Activated T-helper 2 cell treated with anti-CD3 and anti-CD28 coated beads, Interferon-gamma antibody, Interleukin-2, Interleukin-4, amounts not matched to agents 10 μg/mL and 5 μg/mL and 100 μg/mL, durations not matched to agents 14 hours and 24 hours and 36 hours (primary cell): Measurements from ENCODE around the gene PIK3AP1. TPM values are rescaled to one million over a fixed set of nuclear protein-coding genes. Genes with fewer than 3 reads are reported as not detected.

Experiments used
- DNase-seq: peaks from one replicate; pipeline ENCODE4 v3.0.0; 2021; ENCODE audit warnings: low spot score
- H3K27ac Mint-ChIP-seq: one replicate; pipeline ENCODE4 v1.8.0; 2021; ENCODE audit warnings: mixed read lengths
- H3K27me3 Mint-ChIP-seq: one replicate; pipeline ENCODE4 v1.8.0; 2021; ENCODE audit warnings: low read depth, mixed read lengths
- H3K36me3 Mint-ChIP-seq: one replicate; pipeline ENCODE4 v1.8.0; 2021; ENCODE audit warnings: low read depth, mixed read lengths
- H3K4me1 Mint-ChIP-seq: one replicate; pipeline ENCODE4 v1.8.0; 2021; ENCODE audit warnings: low read depth, mixed read lengths
- H3K4me3 Mint-ChIP-seq: one replicate; pipeline ENCODE4 v1.8.0; 2021; ENCODE audit warnings: low read depth, mild to moderate bottlenecking, moderate library complexity, mixed read lengths
- H3K9me3 Mint-ChIP-seq: one replicate; pipeline ENCODE4 v1.8.0; 2021; ENCODE audit warnings: mixed read lengths
- intact Hi-C: fragments of 100-400 bp; cut with micrococcal nuclease; formaldehyde crosslinking; loops from one replicate; pipeline ENCODE4 v1.15.1; 2023
- total RNA-seq: library from RNA; stranded (reverse); gene quantifications from 2 replicates; pipeline ENCODE4 v1.2.3, GENCODE V29; 2022

The PIK3AP1 gene
- total RNA-seq, 1 donor from 2014 or later, result 14.0 TPM

GRCh38 chr10:96619796-96620773 is 100.2 kb downstream of the PIK3AP1 start:
- H3K36me3 Mint-ChIP-seq, result no peaks in the 10 kb centered on the region
- intact Hi-C loops, result no loop called here
- H3K4me3 Mint-ChIP-seq, result no peak overlapping the region
- no peaks in the 10 kb centered on the region for H3K9me3 Mint-ChIP-seq
- no peaks in the 10 kb centered on the region for H3K4me1 Mint-ChIP-seq
- H3K27ac Mint-ChIP-seq, result no peak overlapping the region
- DNase-seq, result no peak
- H3K27me3 Mint-ChIP-seq, result no peaks in the 10 kb centered on the region

DNA sequence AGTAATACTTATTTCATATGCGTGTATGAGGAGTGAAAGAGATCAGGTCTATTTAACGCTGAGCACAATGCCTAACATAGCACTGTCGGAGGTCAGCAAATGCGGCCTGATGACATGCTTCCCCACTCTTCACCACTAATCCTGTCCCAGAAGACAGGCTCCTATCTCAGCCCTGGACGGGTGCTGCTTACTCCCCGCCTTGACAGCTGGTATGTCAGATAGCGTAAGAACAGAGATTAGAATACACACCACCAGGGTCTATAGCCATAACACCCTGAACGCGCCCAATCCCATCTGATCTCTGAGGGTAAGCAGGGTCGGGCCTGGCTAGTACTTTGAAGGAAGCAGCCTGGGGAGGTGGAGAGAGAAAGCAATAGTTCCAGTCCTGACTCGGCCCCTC is 101.2 kb downstream of the PIK3AP1 start:
- Mint-ChIP-seq H3K27me3 (no peaks in the 10 kb centered on the region), H3K4me3 (no peak overlapping the region), H3K9me3 (no peaks in the 10 kb centered on the region), H3K4me1 (no peaks in the 10 kb centered on the region), H3K27ac (no peak overlapping the region), H3K36me3 (no peaks in the 10 kb centered on the region)
- no peak for DNase-seq
- intact Hi-C loops, result no loop called here

GRCh38 chr10:96618653-96619052 is 101.7 kb downstream of the PIK3AP1 start:
- no peaks in the 10 kb centered on the region for H3K4me1 Mint-ChIP-seq
- no peak overlapping the region for H3K27ac Mint-ChIP-seq
- no peaks in the 10 kb centered on the region for H3K9me3 Mint-ChIP-seq
- no peak for DNase-seq
- no peak overlapping the region for H3K4me3 Mint-ChIP-seq
- H3K27me3 Mint-ChIP-seq, result no peaks in the 10 kb centered on the region
- no peaks in the 10 kb centered on the region for H3K36me3 Mint-ChIP-seq
- intact Hi-C loops, result no loop called here

GRCh38 chr10:96616961-96617360 is 103.4 kb downstream of the PIK3AP1 start:
- Mint-ChIP-seq H3K27ac (no peak overlapping the region), H3K27me3 (no peaks in the 10 kb centered on the region), H3K4me1 (no peaks in the 10 kb centered on the region), H3K9me3 (no peaks in the 10 kb centered on the region), H3K36me3 (no peaks in the 10 kb centered on the region), H3K4me3 (no peak overlapping the region)
- DNase-seq, result no peak
- intact Hi-C loops, result no loop called here

DNA sequence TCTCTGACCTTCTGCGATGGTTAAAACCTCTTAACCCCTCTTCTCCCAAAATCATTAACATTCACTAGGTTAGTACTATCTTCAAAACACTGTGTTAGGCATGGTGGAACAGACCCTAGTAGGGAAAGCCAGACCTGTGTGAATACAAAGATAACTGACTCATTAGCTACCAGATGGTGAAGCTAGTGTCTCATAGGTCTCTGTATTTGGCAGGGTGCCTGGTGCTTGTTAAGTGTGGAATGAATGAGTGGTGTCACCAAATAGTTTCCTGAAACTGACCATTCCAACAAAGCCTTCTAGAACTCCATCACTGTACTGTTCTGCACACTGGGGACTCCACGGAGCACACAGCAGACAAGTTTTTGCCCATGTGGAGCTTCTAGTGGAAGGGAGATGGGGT is 105.8 kb downstream of the PIK3AP1 start:
- intact Hi-C loops, result no loop called here
- no peak overlapping the region for H3K27ac Mint-ChIP-seq
- H3K36me3 Mint-ChIP-seq, result no peaks in the 10 kb centered on the region
- H3K27me3 Mint-ChIP-seq, result no peaks in the 10 kb centered on the region
- no peak overlapping the region for H3K4me3 Mint-ChIP-seq
- H3K9me3 Mint-ChIP-seq, result no peaks in the 10 kb centered on the region
- DNase-seq, result no peak
- H3K4me1 Mint-ChIP-seq, result peaks cover 1% of the 10 kb centered on the region

DNA sequence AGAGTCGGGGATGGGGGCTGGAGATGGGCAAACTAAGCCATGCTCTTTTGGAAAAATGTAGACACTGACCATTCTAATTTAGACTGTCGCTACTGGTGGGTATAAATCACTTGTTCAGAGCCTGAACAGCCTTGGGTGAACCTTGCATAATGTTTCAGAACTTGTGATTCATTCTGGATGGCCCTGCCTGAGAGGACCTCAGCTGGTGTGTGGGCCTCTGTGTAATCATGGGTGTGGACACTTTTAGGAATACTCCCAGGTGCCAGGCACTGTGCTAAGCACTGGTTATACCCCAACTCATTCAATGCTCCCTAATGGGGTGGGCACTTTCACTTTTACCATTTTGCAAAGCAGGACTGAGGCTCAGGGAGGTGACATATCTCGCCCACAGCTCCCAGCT is 106.7 kb downstream of the PIK3AP1 start:
- H3K9me3 Mint-ChIP-seq, result no peaks in the 10 kb centered on the region
- H3K4me1 Mint-ChIP-seq, result peaks cover 1% of the 10 kb centered on the region
- H3K27ac Mint-ChIP-seq, result no peak overlapping the region
- no peaks in the 10 kb centered on the region for H3K27me3 Mint-ChIP-seq
- no peak overlapping the region for H3K4me3 Mint-ChIP-seq
- intact Hi-C loops, result no loop called here
- H3K36me3 Mint-ChIP-seq, result no peaks in the 10 kb centered on the region
- DNase-seq, result no peak

GRCh38 chr10:96612055-96612830 is 108.1 kb downstream of the PIK3AP1 start:
- intact Hi-C loops, result no loop called here
- H3K27ac Mint-ChIP-seq, result no peak overlapping the region
- H3K27me3 Mint-ChIP-seq, result peaks cover 5% of the 10 kb centered on the region
- no peak overlapping the region for H3K4me3 Mint-ChIP-seq
- no peaks in the 10 kb centered on the region for H3K9me3 Mint-ChIP-seq
- no peaks in the 10 kb centered on the region for H3K36me3 Mint-ChIP-seq
- H3K4me1 Mint-ChIP-seq, result peaks cover 1% of the 10 kb centered on the region
- no peak for DNase-seq

- intact Hi-C loops, result no loop called here
- H3K4me3 Mint-ChIP-seq, result no peak overlapping the region
- no peaks in the 10 kb centered on the region for H3K36me3 Mint-ChIP-seq
- H3K27ac Mint-ChIP-seq, result no peak overlapping the region
- peaks cover 11% of the 10 kb centered on the region for H3K27me3 Mint-ChIP-seq
- DNase-seq, result no peak
- peaks cover 1% of the 10 kb centered on the region for H3K4me1 Mint-ChIP-seq
- no peaks in the 10 kb centered on the region for H3K9me3 Mint-ChIP-seq
Measured at GRCh38 chr10:96610817-96611216, 109.5 kb downstream of the PIK3AP1 start.

GRCh38 chr10:96609510-96609909 is 110.8 kb downstream of the PIK3AP1 start:
- intact Hi-C loops, result no loop called here
- no peak overlapping the region for H3K4me3 Mint-ChIP-seq
- peaks cover 12% of the 10 kb centered on the region for H3K27me3 Mint-ChIP-seq
- DNase-seq, result no peak
- H3K36me3 Mint-ChIP-seq, result no peaks in the 10 kb centered on the region
- H3K27ac Mint-ChIP-seq, result no peak overlapping the region
- peaks cover 1% of the 10 kb centered on the region for H3K4me1 Mint-ChIP-seq
- no peaks in the 10 kb centered on the region for H3K9me3 Mint-ChIP-seq

DNA sequence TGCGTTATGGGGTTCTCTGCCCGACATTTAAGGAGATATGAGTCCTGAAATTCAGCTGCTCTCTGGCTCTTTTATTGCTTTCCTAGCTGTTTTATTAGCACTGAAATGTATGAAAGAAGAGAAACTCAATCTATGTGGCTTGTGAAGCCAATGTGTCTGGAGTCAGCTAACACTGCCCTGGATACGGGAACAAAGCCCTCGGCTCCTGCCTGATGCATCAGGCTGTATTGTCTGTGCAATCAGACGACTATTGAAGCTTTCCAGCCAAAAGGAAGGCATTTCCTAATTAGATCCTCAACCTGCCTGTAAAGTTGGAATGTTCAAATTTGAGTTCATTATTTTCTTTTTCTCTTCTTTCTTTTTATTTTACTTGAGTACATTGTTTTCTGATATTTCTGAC is 111.5 kb downstream of the PIK3AP1 start:
- H3K36me3 Mint-ChIP-seq, result no peaks in the 10 kb centered on the region
- H3K4me3 Mint-ChIP-seq, result no peak overlapping the region
- H3K27ac Mint-ChIP-seq, result no peak overlapping the region
- DNase-seq, result no peak
- H3K9me3 Mint-ChIP-seq, result no peaks in the 10 kb centered on the region
- intact Hi-C loops, result no loop called here
- H3K4me1 Mint-ChIP-seq, result peaks cover 1% of the 10 kb centered on the region
- peaks cover 12% of the 10 kb centered on the region for H3K27me3 Mint-ChIP-seq

DNA sequence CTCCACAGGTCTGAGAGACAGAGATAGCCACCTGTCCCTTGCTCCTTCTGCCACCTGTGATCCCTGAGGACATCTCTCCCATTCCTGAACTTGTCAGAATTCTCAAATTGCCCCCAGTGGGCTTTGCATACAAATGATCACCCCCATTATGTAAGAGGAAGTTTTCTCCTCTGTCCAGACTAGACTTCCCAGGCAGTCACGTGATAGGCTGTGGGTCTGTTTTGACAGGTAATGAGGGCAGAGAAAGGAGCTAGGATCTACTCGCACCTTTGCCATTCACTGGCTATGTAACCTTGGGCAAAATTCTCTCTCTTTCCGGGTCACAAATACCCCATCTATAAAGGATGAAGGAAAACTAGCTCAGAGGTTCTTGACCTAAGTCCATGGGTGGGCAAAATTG is 112.1 kb downstream of the PIK3AP1 start:
- Mint-ChIP-seq H3K9me3 (no peaks in the 10 kb centered on the region), H3K4me3 (no peak overlapping the region), H3K4me1 (peaks cover 1% of the 10 kb centered on the region), H3K27ac (no peak overlapping the region), H3K27me3 (peaks cover 12% of the 10 kb centered on the region), H3K36me3 (no peaks in the 10 kb centered on the region)
- intact Hi-C loops, result no loop called here
- no peak for DNase-seq

- no peaks in the 10 kb centered on the region for H3K9me3 Mint-ChIP-seq
- H3K4me1 Mint-ChIP-seq, result peaks cover 1% of the 10 kb centered on the region
- H3K27ac Mint-ChIP-seq, result no peak overlapping the region
- H3K27me3 Mint-ChIP-seq, result peaks cover 12% of the 10 kb centered on the region
- no peak for DNase-seq
- no peaks in the 10 kb centered on the region for H3K36me3 Mint-ChIP-seq
- no peak overlapping the region for H3K4me3 Mint-ChIP-seq
- intact Hi-C loops, result no loop called here
Measured at GRCh38 chr10:96606946-96607345, 113.4 kb downstream of the PIK3AP1 start.

GRCh38 chr10:96606216-96606615 is 114.1 kb downstream of the PIK3AP1 start:
- H3K27me3 Mint-ChIP-seq, result peaks cover 12% of the 10 kb centered on the region
- intact Hi-C loops, result no loop called here
- H3K27ac Mint-ChIP-seq, result no peak overlapping the region
- DNase-seq, result no peak
- no peak overlapping the region for H3K4me3 Mint-ChIP-seq
- H3K4me1 Mint-ChIP-seq, result peaks cover 1% of the 10 kb centered on the region
- H3K9me3 Mint-ChIP-seq, result no peaks in the 10 kb centered on the region
- H3K36me3 Mint-ChIP-seq, result no peaks in the 10 kb centered on the region
